ENCODE measurements around the gene TAF8. TPM values are rescaled to one million over a fixed set of nuclear protein-coding genes. Genes with fewer than 3 reads are reported as not detected.

TAF8 gene
- total RNA-seq, 1 donor from 2014 or later, result 12.6 TPM

GRCh38 chr6:42020967-42021366 is 29.4 kb upstream of the TAF8 start:
- no peak for DNase-seq (ENCODE audit: low read depth)
- Histone ChIP-seq H3K27me3 (ENCODE audit: control insufficient read depth, insufficient read depth, low read length) (no peaks in the 10 kb centered on the region), H3K4me3 (ENCODE audit: low read depth, low read length) (no peak overlapping the region), H3K36me3 (ENCODE audit: control insufficient read depth, insufficient read depth, low read length) (no peaks in the 10 kb centered on the region)
- no peak for TF ChIP-seq CTCF (IDR thresholded peaks at IDR 0.05; ENCODE audit: insufficient read depth, low read length, poor library complexity, severe bottlenecking)

GRCh38 chr6:42021847-42022754 is 28.2 kb upstream of the TAF8 start:
- Histone ChIP-seq H3K4me3 (ENCODE audit: low read depth, low read length) (no peak overlapping the region), H3K36me3 (ENCODE audit: control insufficient read depth, insufficient read depth, low read length) (no peaks in the 10 kb centered on the region), H3K27me3 (ENCODE audit: control insufficient read depth, insufficient read depth, low read length) (no peaks in the 10 kb centered on the region)
- no peak for TF ChIP-seq CTCF (IDR thresholded peaks at IDR 0.05; ENCODE audit: insufficient read depth, low read length, poor library complexity, severe bottlenecking)
- no peak for DNase-seq (ENCODE audit: low read depth)

DNA sequence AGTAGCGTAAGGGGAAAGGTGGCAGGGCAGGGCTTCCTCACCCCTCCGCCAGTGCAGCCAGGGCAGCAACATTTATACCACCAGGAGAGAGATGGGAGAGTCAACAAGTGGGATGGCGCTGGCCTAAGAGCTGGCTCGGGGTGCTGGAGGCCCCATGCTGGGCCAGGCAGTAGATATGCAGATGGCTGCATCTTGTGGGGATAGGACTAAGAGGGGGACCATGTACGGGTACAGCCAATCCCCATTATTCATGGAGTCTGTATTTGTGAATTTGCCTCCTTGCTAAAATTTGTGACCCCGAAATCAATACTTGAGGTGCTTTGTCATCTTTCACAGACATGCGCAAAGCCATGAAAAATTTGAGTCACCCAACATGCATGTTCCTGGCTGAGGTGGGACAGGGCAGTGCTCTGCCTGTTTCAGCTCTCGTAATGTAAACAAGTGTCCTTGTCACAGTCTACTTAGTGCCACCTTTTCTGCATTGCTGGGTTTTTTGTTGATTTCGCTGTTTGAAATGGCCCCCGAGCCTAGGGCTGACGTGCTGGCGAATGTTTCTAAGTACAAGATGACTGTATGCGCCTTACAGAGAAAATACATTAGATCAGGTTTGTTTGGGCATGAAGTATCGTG is 27.5 kb upstream of the TAF8 start:
- no peaks in the 10 kb centered on the region for H3K27me3 ChIP-seq (ENCODE audit: control insufficient read depth, insufficient read depth, low read length)
- H3K4me3 ChIP-seq (ENCODE audit: low read depth, low read length), result no peak overlapping the region
- TF ChIP-seq CTCF (IDR thresholded peaks at IDR 0.05; ENCODE audit: insufficient read depth, low read length, poor library complexity, severe bottlenecking), result no peak
- DNase-seq (ENCODE audit: low read depth), result no peak
- H3K36me3 ChIP-seq (ENCODE audit: control insufficient read depth, insufficient read depth, low read length), result no peaks in the 10 kb centered on the region

DNA sequence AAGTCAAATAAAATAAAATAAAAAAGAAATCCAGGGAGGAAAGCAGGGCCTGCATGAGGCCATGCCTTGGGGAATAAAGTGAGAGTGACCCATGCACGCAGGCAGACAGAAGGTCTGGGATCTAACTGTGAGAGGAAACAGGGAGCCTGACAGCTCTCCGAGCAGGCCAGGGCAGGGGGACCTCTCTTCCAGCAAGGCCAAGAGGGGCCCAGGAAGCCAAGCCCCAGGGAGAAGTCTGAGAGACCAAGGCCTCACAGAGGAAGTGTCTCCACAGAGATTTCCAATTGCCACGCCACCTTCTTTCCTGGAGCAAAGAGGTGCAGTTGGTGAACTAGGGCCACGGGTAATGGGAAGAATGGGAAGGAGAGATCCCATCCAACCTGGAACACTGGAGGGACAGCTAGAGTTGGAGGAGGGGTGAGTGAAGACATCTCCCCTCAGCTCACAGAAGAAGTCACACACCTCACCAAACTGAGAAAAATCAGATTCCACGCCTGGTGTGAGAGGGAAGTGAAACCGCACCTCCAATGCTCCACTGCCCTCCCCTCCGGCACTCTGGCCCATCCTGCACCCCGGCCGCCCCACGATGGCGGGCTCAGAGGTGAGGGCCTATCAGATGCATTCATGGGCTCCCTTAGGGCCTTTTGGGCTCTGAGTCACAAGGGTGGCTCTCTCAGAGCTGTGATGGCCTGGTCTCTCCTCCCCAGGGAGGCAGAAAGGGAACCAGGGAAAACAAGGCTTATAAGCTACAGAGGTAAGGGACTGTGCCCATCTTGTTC is 25.1 kb upstream of the TAF8 start:
- TF ChIP-seq CTCF (IDR thresholded peaks at IDR 0.05; ENCODE audit: insufficient read depth, low read length, poor library complexity, severe bottlenecking), result no peak
- DNase-seq (ENCODE audit: low read depth), result no peak
- no peaks in the 10 kb centered on the region for H3K27me3 ChIP-seq (ENCODE audit: control insufficient read depth, insufficient read depth, low read length)
- no peak overlapping the region for H3K4me3 ChIP-seq (ENCODE audit: low read depth, low read length)
- no peaks in the 10 kb centered on the region for H3K36me3 ChIP-seq (ENCODE audit: control insufficient read depth, insufficient read depth, low read length)

DNA sequence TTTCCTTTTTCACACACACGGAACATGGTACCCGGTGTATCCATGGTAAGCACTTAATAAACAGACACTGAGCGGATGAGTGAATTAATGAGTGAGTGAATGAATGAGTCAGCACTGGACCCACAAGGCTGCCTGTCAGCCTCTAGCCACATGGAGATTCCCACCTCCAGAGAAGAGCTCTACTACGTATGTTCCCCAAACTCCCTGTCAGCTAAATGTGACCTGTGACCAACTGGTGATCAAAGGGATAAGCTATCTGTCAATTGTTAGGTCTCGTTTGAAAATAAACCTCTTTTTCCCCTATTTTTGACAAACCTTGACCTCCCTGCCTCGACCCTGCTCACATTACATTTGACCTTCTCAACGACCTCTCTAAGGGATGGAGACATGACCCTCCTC is 24.5 kb upstream of the TAF8 start:
- Histone ChIP-seq H3K27me3 (ENCODE audit: control insufficient read depth, insufficient read depth, low read length) (no peaks in the 10 kb centered on the region), H3K36me3 (ENCODE audit: control insufficient read depth, insufficient read depth, low read length) (no peaks in the 10 kb centered on the region), H3K4me3 (ENCODE audit: low read depth, low read length) (no peak overlapping the region)
- TF ChIP-seq CTCF (IDR thresholded peaks at IDR 0.05; ENCODE audit: insufficient read depth, low read length, poor library complexity, severe bottlenecking), result no peak
- no peak for DNase-seq (ENCODE audit: low read depth)
